AG10803 (cell line): Measurements from ENCODE around the gene TGFBR3.
A peak's percentile ranks its signal among the peaks of the same experiment; 100 is the strongest.

Experiments used
- DNase-seq: peaks from one replicate; pipeline ENCODE4 v3.0.0; 2010; ENCODE audit warnings: low read depth
- H3K4me3 ChIP-seq: 2 replicates; pipeline ENCODE4 v1.5.1; 2011; ENCODE audit warnings: mild to moderate bottlenecking, low read length, control low read depth
- TF ChIP-seq, protein P1 (sequence below): conservative IDR thresholded peaks from 2 replicates; pipeline ENCODE4 v1.5.1; 2011; ENCODE audit warnings: mild to moderate bottlenecking, low read length, control low read depth, inconsistent platforms

TGFBR3 gene

DNA sequence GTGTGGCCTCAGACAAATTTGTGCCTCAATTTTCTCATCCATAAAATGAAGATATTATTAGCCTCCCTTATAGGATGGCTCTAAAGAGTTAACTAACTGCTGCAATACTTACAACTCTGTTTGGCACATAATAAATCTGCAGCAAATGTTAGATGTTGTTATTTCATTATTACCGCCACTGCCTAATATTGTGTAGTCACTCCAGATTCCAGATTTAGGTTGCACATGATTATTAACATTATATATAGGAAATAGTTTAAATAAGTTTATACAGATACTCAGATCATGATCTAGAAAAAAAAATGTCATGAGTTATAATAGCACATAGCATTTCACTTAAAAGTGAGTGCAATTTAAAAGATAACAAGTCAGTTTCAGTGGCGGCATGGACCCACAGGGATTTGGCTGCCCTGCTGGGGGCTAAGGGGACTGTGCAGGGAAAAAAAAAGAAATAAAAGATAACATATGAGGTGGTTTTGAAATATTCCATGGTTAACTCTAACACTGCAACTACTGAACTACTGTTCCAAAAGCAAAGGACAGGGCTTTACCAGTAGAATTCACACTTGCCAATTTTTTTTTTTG, 170.4 kb downstream of the TGFBR3 start:
- no peak for DNase-seq
- no peak overlapping the region for H3K4me3 ChIP-seq
- TF ChIP-seq, protein P1, sequence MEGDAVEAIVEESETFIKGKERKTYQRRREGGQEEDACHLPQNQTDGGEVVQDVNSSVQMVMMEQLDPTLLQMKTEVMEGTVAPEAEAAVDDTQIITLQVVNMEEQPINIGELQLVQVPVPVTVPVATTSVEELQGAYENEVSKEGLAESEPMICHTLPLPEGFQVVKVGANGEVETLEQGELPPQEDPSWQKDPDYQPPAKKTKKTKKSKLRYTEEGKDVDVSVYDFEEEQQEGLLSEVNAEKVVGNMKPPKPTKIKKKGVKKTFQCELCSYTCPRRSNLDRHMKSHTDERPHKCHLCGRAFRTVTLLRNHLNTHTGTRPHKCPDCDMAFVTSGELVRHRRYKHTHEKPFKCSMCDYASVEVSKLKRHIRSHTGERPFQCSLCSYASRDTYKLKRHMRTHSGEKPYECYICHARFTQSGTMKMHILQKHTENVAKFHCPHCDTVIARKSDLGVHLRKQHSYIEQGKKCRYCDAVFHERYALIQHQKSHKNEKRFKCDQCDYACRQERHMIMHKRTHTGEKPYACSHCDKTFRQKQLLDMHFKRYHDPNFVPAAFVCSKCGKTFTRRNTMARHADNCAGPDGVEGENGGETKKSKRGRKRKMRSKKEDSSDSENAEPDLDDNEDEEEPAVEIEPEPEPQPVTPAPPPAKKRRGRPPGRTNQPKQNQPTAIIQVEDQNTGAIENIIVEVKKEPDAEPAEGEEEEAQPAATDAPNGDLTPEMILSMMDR, result no peak

DNA sequence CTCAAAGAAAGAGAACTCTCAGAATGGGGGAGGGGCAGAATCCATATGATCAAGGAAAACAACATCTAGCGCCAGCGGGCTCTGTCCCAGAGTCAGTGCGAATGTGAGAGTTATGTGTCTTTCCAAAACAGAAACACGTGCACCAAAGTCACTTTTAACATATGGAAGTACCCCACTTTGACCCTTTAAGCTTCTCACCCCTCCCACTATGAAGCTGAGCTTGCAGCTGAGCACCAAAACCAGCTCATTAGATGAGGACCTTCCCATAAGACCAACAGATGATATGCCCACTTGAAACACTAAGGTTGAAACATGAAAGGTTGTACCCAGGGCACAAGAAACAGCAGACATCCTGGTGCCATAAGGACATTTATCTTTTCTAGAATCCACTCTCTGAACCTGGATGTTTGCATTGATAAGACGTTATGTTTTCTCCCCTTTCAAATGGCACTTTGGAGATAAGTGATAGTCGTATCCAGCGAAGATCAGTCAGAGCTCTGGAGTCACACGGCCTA, 171.0 kb downstream of the TGFBR3 start:
- TF ChIP-seq, protein P1, result no peak
- DNase-seq, result no peak
- H3K4me3 ChIP-seq, result no peak overlapping the region

DNA sequence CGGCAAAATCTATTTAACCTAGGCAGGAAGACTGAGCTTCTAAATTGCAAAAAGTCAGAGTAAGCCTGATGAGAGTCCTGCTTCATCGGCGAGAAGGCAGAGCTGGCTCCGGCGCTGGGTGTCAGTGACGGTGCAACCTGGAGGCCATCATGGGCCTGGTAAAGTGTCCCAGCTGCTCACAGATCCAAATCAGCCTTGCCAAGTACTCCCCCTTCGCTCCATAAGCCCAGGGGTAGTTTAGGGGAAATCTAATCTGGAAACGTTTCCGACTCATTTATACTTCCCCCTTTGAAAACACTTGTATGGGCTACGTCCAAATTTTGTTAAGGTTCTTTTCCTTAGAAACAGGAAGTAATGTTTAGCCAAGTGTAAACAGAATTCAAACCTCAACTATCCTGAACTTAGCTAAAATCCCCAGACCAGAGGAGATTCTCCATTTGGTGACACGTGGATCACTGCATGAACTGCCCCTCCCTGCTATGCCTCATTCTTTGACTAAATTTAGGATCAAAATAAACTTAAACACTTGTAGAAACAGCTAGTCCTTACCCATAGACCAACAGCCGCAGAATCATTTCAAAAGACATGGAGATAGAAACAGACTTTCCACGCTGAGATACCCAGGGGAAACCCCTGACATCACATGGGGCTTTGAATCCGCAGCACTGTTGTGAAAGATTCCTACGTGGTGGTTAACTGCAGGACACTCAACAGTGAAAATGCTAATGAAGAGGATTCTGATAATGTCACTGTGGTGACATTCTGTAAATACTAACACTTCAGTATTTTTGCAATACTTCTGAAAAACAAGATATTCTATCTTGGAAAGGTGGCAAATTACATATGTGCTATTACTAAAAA, 172.7 kb downstream of the TGFBR3 start:
- H3K4me3 ChIP-seq, result no peak overlapping the region

DNA sequence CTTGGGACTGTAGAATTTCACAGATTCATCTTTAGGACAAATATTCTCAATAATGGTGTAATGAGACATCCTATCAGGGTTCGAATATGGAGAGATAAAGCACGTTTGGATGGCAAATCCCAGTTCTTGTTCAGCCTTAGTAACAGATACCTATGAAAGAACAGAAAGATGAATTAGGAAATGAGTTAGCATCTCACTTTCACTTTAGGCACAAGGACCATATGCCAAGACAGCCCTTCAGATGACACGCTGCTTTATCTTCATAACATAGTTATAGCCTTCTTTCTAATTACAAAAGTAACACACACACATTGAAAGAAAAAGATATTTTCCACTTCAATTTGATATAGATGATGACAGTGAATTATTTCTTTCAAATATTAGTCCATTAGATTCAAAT, 173.6 kb downstream of the TGFBR3 start:
- no peak overlapping the region for H3K4me3 ChIP-seq
- DNase-seq, result no peak
- TF ChIP-seq, protein P1, result no peak

More for the DNA sequence above, 172.7 kb downstream of the TGFBR3 start:
- peak; percentile 67 for DNase-seq
- TF ChIP-seq, protein P1, result no peak

DNA sequence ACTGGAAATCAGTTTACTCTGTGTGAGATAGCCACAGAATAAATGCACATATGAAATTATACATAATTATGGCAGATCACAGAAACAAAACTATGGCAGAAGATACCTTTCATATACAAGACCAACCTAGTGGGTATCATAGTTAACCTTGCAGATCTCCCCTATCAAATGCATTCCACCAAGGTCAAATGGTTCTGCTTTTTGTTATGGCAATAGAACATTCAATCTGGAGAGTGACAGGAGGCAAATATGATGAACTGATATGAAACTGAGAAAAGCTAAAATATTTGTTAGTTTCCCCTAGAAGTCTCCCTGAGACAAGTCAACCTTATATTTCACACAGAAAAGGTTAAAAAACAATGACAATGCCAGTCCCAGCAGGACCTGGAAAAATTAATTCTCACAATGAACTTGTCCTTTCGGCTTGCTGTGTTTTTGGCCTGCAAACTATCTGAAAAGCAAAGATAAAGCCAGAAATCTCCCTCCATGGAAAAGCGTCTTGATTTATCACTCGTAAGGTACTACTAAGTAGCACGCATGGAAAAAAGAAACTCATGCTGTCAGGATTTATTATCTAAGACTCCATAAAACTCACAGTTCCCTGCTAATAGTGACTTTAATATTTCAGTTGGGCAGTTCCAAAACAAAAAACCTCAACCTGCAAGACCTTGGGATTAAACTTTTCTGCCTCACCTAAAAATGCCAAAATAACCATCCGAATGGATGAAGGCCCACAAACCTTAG, 174.3 kb downstream of the TGFBR3 start:
- TF ChIP-seq, protein P1, result no peak
- no peak for DNase-seq
- no peak overlapping the region for H3K4me3 ChIP-seq

DNA sequence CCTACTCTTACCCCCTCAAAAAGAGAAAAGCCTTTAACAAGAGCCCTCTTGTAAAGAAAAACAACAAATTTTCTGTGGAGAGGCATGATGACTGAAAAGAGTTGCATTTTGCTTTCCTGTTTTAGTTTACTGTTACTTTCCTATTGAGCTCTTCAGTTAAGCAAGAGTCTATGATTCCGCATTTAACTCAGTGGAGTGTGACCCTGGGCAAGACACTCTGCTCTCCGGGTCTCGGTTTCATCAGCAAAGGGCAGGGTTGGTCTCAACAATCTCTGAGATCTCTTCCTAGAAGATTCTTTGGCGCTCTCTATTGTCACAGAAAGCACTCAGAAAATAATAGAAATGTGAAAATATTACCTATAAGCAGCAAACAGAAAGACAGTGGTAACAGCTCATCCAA, 175.7 kb downstream of the TGFBR3 start:
- TF ChIP-seq, protein P1, result no peak
- no peak for DNase-seq
- no peak overlapping the region for H3K4me3 ChIP-seq
